Thyroid gland (tissue), 4 donors: ENCODE measurements around the gene NCAN.

Source experiments
- CTCF ChIP-seq, 6 experiments: fragments of 200-600 bp in 3 of 6; fragments of 450-650 bp in 3 of 6; sonication (generic) in 3 of 6; IDR thresholded peaks; one replicate each; pipeline ENCODE4 v1.5.1; 2016 to 2019; ENCODE audit warnings: antibody characterized with exemption in 6 of 6, mild to moderate bottlenecking in 2 of 6, inconsistent platforms in 1 of 6, moderate library complexity in 1 of 6
- POLR2A ChIP-seq, 2 donors: fragments of 450-650 bp; IDR thresholded peaks; one replicate each; pipeline ENCODE4 v1.6.1; 2017; ENCODE audit warnings: antibody characterized with exemption in 2 of 2, mild to moderate bottlenecking in 2 of 2, moderate library complexity in 1 of 2

GRCh38 chr19:19297759-19298158 lies 86.0 kb downstream of the NCAN start:
- no peak for TF ChIP-seq CTCF (IDR thresholded peaks at IDR 0.05)
- no peak for TF ChIP-seq POLR2A (IDR thresholded peaks at IDR 0.05)
